Stimulated activated CD4-positive, alpha-beta T cell treated with anti-CD3 and anti-CD28 coated beads, TNF-alpha, amount 100 ng/mL, for 1 hour (primary cell): ENCODE measurements around the gene KRT17.
"Not testable (repeated sequence)": the region's sequence is repeated elsewhere in the genome, so short reads cannot be mapped to it uniquely, and the experiment has no call there.

ENCODE experiments used
- DNase-seq, 3 donors: peaks; one replicate each; pipeline ENCODE4 v3.0.0-alpha.2; 2020; ENCODE audit warnings: low read depth in 3 of 3, low spot score in 1 of 3

The KRT17 gene

DNA sequence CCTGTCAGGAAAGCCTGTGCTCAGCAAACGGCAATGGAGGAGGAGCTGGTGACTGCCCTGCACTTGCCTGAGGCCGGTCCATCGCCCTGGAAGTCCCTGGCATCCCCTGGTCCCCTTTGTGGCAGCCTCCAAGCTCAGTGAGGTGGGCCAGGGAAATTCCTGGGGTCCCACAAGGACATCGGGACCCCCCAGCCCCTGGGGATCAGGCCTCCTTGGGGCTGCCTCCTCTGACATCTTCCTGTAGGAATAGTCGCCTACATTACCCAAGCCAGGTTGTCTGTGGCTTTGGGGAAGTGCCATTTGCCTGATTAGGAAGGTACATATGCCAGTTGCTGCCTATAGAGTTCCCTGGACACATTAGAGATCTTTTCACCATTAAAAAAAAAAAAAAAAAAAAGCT, 45.4 kb downstream of the KRT17 start:
- DNase-seq: no peak

DNA sequence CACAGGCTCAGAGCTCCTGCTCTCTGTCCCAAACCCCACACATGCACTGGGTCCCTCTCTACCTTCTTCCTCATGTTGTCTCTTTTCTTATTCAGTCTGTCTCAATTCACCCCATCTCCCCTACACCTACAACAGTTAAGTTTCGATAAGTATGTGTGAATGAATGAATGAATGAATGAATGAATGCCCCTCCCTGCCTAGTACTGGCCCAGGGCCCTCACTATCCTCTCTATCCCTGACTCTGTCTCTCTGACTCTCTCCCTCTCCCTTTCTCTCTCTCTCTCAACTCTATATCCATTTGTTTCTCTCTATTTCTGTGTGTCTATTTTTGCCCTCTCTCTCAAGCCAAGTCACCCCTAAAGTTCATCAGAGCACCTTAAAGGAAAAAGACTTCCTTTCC, 45.8 kb downstream of the KRT17 start:
- DNase-seq: no peak

DNA sequence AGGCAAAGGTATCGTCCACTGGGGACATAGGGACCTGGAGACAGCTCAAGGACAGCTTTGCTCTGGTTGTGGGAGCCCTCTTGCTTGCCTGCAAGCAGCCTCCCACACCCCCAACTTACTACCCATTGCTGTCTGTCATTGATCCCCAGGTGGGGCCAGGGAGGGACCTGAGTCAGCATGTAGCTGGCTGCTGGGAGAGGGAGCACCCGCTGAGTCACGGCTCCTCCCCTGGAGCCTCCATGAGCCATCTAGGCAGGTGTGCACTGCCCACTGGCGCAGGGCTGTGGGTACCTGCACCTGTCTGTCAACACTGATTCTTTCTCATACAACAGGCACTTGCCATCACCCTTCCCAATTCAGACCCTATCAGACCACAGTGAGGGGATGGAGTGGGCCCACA, 47.6 kb downstream of the KRT17 start:
- DNase-seq: not testable (repeated sequence)

DNA sequence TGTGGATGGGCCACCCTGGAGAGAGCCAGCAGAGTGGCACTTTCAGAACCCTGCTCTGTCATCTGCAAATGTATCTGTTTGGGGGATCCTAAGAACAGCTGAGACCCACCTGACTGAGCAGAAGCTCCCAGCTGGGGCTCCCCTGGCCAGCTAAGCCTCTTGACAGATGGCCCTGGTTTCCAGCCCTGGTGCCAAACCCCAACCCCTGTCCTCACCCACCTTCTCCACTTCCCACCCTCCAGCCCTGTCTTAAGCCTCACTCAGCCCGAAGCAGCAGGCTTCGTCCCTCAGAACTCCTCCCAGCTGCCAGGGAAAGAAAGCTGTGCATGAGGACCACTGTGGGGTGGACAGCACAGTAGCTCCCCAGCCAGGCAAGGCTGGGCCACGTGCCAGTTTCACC, 49.0 kb downstream of the KRT17 start:
- no peak for DNase-seq

- DNase-seq: no peak
These were observed 52.6 kb downstream of the KRT17 start, which contains the start of gene KRT9 for GRCh38 chr17:41571561-41572434. KRT9 (minus strand) TSS chr17:41572059; CDS start chr17:41571992, 67 bp downstream.
